COR-L47 (cell line): ENCODE measurements around the gene PER2.

Experiments
- DNase-seq: peaks from one replicate; lab custom pipeline; 2025; lab: John Stamatoyannopoulos, UW

Gene PER2

DNA sequence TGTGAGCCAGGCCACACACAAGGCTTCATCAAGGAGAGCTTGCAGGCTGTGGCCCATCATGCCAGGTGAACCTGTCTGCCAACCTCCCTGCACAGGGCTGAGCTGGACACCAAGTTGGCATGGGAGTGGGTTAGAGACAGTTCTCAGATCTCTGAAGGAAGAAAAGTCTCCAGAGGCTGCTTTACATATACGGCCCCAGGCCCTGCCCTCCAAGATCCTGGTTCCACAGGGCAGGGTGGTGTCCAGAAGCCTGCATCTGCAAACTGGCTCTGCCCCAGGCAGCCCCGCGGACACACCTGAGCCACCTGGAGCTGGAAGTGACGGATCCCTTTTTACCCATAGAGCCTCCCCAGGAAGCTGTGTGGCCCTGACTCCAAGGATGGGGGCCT lies 24.3 kb downstream of the PER2 start:
- no peak for DNase-seq

DNA sequence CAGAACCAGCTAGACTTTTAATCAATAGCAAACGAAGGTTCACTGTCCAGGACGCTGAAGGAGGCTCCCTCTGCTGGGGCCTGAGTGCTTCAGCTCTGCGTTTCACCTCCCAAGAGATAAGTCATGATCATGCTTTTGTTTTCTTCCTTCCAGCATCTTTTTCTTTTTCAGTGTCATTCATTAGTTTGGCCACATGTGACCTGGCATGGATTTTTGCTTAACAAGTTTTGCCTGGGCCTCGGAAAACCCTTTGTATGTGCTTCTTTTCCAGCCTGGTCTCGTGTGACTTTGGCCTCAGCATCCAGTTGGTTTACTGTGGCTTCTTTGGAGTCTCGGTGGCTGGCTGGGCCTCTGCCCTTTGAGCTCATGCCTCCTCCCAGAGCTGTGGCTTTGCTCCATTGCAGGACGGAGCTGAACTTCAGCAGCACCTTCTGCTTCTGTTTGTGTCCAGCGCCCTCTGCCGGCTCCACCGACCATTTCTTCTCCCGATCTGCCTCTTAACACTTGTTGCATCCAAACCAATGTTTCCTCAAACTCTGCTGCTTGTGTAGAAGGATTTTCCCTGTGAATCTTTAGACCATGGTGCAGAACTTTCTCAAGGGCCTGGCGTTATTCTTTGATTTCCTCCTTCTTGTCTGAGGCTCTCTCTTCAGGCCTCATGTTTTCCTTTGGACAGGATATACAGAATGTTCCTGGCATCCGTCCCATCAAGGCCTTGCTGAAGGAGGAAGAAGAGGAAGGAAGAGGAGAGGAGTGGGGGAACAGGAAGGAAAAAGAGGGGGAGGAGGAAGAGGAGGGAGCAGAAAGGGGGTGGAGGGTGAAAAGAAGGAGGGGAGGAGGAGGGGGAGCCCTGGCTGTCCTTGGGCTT lies 25.0 kb downstream of the PER2 start:
- DNase-seq = no peak

DNA sequence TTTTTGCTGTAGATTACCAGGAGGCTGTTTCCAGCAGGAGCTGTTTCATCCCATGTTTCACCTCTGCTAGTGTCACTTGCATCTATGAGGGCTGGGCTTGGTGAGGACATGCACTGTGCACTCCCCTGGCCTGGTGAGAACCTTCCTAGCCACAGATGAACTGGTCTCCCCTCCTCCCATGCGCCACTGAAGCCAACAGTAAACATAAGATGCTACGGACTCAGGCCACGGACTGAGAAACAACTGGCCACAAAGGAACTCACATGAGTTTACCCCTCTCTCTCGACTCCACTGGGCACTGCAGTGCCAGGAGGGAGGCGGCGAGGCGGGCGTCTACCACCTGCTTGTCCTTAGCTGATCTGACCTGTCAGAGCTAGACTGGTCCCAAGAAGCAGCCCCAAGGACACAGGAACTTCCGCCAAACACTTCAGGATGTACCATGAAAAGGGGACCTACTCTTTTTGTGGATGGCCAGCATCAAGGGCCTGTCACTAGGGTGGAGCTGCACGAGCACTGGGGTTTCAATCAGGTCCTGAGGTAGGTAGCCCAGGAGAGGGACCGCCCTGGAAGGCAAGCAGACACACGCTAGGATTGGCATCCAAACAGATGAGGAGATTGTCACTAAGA lies 25.8 kb downstream of the PER2 start:
- no peak for DNase-seq

DNA sequence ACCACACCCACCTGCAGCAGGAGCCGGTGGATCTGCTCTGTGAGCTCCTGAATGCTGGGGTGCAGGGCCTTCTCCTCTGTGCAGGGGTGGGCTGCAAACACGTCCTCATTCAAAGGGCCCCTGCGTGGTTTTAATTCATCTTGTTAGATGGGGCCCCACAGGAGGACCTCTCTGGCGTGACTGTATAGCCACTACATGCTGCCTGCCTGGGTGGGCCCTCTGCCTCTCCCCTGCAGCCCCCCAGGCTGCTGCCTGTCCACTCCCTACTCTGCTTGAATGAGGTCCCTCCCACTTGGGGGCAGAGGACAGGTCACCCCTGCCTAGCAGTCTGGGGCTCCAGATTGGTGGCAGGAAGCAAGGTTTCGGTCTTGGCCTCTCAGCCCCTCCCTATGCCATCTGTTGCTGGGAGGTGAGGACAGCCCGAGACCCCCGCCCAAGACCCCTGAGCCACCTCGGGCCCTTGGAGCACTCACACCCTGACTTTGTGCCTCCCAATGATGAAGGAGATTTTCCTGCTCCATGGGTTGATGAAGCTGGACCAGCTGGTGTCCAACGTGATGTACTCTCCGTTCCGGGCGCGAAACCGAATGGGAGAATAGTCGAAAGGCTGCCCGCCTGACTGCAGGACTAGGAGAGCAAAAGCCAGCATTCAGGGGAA lies 26.6 kb downstream of the PER2 start:
- no peak for DNase-seq

DNA sequence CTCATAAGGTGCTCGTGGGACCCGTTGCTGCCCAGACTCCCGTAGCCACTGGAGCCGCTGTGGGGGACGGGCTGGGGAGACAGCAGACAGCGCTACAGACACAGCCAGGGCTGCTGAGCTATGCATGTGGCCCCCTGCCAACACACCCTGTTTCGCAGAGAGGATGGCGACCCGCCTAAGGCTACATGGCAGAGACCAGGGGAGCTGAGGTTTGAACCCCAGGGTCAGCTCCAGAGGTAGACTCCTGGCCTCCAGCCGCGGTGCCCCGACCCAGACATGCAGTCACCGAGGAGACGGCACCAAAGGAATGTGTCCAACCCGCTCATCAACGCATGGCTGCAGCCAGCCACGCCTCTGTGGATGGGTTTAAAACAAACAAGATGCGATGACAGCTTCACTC lies 27.5 kb downstream of the PER2 start:
- DNase-seq = no peak

DNA sequence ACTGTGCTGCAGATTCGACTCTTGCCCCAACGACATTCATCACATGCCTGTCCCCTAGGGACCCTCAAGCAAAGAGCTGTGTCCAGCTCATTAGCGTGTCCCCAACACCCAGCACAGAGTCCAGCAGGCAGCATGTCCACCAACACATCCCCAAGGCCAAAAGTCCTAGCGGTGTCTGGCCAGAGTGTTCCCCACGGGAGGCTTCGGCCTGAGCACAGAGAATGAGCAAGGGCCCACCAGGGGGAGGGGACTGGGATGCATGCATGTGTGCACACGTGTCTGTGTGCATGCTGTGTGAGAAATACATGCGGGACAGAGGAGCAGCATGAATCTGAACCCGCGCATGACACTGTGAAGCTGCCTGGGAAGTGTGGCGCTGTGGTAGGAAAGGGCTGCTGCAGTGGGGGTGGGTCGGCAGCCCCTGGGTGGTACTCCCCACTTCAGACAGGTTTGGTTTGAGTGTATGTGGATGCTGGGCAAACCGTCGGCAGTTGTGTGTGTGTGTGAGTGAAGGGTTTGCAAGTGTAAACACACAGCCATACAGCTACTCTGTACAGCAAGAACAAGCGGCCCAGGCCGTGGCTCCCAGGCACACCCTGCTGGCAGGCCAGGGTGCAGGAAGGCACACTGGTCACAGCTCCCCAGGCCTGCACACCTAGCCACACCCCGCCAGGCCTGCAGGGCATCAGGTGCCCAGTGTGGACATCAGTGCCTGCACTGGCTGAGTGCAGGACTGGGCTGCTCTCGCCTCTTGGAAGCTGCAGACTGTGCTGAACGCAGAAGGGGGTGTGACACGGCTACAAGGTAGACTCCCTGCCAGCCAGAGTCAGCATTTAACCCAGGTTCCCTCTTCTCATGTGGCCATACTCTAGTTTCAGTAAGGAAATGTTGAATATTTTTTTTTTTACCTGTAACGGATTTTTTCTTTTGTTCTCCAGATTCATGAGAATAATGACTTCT lies 29.1 kb downstream of the PER2 start:
- DNase-seq = no peak

DNA sequence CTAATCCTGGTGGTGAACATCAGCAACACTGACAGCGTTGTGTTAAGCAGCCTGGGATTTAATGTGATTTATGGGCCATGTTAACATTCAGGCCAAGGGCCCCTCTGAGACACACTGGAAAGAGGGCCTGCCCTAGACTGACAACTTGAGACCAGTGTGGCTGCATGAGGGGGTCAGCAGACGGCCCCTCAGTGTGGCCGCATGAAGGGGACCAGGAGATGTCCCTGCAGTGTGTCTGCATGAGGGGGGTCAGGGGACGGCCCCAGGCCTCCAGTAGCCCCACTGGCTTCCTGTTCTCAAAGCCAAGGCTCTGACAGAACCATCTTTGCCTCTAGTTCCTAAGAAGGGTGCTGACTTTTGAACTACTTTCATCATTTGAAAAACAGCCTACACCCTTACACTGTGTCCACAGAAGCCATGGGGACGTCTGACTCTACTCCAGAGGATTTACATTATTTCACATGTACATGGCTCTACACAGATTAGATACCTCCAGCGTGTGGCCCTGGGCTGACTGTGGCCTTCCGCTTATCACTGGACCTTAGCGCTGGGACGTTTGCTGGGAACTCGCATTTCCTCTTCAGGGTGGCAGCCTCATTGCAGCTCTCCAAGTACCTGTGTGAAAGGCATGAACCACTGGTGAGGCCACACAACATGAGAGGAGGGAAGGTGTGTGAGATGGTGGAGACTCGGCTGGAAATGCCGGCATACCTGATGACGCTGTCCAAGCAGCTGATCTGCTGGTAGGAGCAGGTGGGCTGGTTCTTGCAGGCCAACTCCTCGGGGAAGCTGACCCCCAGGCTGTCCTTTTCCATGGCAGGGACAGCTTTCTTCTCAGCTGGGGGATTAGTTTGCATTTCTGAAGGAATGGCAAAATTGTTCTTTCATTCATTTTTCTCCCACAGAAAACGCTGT lies 30.4 kb downstream of the PER2 start:
- DNase-seq = no peak

DNA sequence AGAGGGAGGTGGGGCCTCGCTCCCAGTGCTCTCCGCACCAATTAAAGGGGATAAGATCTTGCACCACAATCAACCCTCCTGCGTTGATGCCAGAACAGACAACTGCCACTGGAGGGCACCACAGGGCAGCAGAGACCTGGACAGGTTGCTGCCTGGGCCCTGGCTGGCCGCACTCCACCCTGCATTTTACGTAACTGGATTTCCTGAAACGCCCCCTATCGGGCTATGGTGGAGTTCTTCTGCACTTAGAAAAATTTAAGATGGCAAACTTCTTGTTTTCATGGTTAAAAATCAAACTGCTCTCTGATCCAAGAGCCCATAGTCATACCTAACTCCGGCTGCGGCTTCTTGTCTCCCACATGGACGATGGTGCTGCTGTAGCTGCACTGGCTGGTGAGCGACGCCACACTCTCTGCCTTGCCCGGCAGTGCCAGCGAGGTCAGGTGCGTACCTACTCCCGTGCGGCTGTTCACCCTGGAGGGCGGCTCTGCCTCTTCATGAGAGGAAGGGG lies 31.8 kb downstream of the PER2 start:
- peak; percentile 66 for DNase-seq

DNA sequence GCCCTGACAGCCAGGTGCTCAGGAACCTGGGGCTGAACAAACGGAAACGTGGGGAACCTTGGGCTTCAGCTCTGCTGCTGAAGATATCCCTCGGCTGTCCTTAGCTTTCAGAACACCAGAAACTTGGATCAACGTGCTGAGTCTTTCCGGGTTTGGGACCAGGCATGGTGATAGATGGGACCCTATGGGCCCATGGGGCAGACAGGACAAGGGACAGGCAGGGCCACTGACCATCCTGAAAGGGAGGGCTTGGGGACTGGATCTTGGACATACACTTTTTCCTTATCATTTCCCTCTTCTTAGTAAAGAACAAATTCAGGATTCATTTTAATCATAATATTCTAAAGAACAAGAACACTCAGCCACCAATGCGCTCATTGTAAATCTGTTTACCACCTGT lies 32.3 kb downstream of the PER2 start:
- no peak for DNase-seq

DNA sequence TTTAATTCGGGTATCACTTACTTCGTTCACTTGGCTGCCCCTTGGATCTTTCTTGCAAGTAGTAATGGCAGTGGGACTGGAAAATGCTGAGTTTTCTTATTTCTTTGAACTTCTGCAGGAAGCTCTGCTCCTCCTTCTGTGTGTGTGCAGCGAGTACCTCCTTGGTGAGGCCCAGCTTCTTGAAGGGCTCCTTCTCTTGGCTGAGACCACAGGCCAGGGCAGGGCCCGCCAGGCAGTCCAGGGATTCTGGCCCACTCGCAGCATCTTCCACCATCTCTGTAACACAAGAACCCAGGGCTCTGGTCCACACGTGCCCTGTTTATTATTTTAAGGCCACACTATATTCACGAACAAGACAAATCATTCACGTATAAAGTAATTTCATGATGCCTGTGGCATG lies 32.8 kb downstream of the PER2 start:
- DNase-seq = no peak

DNA sequence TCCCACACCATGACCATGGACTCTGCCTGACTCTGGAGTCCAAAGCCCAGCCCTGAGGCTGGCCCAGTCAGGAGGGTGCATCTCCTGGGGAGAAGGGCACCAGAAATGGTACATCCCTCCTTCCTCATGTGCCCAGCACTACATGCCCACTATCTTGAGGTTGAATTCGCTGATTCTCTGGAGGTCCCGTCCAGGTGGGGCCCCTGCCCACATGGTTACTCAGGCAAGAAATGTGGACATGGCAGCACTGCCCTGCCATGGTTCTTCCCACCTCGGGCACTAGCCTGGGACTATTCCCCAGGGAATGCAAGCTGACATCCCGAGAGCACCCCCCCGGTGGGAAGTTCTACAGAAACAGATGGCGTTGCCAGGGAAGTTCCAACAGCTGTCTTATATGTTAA lies 33.3 kb downstream of the PER2 start:
- DNase-seq = no peak

DNA sequence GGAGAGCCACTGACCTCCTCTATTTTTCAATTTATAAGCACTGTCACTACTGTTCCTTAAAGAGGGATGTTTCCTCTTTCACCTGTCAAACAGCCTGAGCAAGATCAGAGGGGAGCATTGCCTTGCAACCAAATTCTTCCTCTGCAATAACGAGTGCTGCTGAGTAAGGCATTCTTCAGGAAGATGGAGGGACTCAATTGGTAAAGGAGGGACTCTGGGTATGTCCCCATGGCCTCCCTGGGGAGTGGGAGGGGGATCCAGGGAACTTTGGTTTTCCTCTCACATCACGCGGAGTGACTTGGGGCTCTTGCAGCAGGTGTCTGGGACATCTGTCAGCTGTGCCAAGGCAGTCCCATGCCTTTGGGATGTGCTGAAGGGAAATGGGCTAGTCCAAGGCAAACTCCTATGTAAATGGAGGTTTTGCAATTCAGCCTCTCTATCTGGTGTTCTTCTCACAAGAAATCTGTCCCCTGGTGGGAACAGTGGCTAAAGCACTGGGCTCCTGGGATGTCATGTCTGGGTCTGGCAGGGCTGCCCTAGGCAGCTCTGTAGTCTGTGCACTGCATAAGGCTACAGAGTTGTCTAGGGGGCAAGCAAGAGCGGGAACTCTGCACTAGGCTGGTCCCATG lies 34.2 kb downstream of the PER2 start:
- DNase-seq = no peak

DNA sequence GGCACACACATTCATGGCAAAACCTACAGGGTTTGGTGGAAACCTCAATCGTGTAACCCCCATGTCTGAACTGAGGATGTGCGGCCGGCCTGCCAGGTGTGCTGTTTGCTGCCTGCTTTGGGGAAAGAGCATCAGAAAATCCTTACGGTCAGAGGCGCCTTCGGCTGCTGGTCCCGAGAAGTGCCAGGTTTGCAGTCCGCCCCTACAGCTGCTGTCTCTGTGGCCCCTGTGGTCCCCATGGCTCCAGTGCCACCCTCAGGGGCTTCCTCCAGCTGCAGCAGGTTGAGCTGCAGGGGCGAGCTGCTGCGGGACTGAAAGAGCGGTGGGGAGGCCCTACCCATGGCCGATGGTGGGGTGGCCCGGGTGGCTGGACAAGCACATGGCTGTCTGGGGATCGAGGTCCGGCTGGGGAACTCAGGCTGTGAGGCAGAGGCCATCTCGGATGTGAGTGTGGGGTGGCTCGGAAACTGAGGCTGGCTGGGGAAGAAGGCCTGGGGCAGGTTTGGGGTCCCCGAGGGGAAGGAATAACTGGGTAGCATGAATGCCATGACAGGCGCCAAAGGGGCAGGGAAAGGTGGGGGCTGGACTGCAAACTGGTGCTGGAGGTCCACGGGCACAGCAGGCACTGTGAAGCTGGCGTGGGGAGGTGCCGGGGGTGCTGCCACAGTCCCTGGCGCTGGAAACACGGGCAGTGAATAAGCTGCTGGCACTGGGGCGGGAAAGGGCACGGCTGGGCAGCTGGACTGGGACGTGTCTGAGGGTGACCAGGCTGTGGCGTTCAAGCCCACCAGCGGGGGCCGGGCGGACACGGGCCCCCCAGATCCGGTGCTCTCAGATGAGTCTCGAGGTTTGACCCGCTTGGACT lies 35.4 kb downstream of the PER2 start:
- no peak for DNase-seq

DNA sequence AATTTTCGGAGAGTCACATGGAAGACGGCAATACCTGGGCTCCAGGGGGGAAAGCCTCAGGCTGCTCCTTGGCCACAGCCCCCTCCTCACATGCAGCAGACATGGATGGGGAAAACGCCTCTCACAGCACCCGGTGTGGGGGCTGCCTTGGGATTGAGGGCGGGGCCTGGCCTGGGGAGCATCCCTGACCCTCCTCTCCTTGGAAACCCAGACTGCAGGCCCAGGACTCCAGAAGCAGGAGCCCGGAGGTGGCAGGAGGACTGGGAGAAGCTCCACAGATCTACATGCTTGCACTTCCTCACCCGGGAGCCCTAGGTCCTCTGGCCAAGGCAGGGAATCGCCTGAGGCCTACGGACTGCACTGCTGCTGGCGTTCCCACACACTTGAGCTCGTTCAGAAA lies 36.4 kb downstream of the PER2 start:
- DNase-seq = no peak

DNA sequence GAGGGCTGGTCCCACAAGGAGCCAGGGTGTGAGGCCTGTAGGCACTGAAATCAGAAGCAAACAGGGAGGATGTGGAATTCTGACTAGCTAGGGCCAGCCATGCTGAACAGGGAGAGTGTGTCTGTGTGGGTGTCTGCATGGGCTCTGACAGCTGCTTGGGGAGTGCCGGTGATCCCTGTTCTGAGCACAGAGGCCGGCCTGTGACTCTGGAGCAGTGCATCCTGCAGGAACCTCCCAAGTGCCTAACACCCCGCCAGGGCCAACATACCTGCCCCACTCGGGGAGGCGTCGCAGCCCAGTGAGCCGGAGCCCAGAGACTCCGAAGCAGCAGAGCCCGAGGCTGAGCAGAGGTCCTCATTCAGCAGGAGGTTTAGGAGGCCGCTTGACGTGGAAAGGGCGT lies 37.1 kb downstream of the PER2 start:
- no peak for DNase-seq

DNA sequence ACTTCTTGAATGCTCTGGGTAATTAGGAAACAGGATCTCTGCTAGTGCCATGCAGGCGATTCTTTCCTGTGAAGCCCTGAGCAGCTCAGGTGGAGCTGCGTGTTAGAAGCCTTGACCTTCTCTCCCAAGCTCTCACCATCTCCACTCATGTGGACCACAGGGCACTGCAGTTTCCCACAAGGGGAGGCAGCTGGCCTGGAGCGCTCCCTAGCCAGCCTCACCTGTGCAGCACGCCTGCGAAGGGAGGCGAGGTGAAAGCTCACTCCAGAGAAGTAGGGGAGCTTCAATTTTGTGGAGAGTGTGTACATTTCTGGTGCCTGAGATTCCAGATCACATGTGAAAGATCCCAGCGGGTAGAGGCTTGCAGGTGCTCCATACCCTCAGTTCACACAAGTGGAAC lies 37.5 kb downstream of the PER2 start:
- no peak for DNase-seq

DNA sequence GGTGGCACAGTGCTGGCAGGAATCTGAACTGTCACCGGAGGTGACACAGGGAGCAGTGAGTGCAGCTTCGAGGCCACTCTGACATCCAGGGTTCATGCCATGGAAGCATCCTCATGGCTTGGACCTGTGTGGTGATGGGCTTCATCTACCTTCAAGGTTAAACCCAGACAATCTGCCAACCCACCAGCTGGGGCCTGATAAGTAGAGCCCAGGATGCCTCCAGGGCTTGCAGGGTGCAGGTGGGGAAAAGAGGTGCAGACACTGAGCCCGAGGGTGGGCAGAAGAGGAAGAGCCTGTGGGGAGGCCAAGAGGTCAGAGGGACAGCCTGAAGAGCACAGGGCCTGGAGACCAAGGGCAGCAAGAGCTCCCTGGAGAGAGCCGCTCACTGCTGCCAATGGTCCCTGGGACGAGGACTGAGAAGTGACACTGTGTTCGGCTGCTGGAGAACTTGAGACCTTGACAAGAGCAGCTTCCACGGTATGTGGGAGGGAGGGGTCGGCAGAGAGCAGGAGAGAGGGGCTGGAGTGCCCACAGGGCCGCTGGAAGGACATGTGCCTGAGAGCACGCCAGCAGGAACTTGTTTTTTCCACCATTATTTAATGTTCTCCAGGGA lies 40.5 kb downstream of the PER2 start:
- DNase-seq = no peak

DNA sequence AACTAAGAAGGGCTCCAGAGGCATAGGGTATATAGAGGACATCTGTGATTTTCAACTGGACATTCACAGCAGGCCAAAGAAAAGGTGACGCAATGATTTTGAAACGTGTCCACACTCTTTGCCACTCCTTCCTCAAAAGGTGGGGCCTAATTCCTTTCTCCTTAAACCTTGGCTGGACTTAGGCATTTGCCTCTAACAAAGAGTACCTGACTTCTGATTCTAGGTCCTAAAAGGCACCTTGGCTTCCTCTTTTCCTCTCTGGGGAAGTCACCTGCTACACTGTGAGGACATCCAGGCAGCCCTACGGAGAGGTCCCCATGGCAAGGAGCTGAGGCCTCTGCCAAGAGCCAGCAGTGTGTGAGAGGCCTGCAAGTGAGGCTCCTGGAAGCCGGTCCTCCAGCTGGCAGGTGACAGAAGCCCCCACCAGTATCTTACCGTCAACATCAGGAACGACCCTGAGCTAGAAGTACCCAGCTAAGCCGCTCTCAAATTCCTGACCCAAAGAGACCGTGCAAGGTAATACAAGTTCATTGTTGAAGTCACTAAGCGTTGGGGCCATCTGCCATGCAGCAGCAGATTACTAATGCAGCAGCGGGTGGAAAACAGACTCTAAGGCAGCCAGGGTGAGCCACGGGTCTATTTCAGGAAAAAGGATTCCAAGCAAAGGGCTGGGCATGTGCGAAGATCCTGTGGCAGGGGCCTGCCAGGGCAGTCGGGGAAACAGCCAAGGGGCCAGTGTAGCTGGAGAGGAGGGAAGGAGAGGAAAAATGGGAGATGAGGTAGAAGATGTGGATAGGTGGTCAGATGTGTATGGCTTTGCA lies 41.2 kb downstream of the PER2 start:
- no peak for DNase-seq
